IPS DF 4.7 (cell line): Measurements from ENCODE around the gene HLA-G.
"Not testable (repeated sequence)": the region's sequence is repeated elsewhere in the genome, so short reads cannot be mapped to it uniquely, and the experiment has no call there.

ENCODE experiments used
- DNase-seq: peaks from one replicate; pipeline ENCODE4 v3.0.0-alpha.2; 2013; ENCODE audit warnings: low spot score; ENCODE audit errors: extremely low read depth

HLA-G gene

GRCh38 chr6:29827579-29828470 is at the start of gene HLA-G:
Gene HLA-G (plus strand): TSS chr6:29827825. CDS start chr6:29827845, 20 bp downstream.
- no peak for DNase-seq

- DNase-seq = not testable (repeated sequence)
These were observed 47.5 kb upstream of the HLA-G start for GRCh38 chr6:29780019-29780698.

- DNase-seq = no peak
These were observed 38.4 kb upstream of the HLA-G start for GRCh38 chr6:29789176-29789575.

GRCh38 chr6:29790626-29791025 is 37.0 kb upstream of the HLA-G start:
- DNase-seq = no peak

GRCh38 chr6:29791162-29791561 is 36.5 kb upstream of the HLA-G start:
- no peak for DNase-seq

- DNase-seq = no peak
These were observed 35.9 kb upstream of the HLA-G start for GRCh38 chr6:29791786-29792122.

GRCh38 chr6:29792123-29793035 is 35.2 kb upstream of the HLA-G start:
- DNase-seq = no peak

- no peak for DNase-seq
These were observed 34.6 kb upstream of the HLA-G start for GRCh38 chr6:29793036-29793356.

GRCh38 chr6:29793796-29794195 is 33.8 kb upstream of the HLA-G start:
- DNase-seq = no peak

GRCh38 chr6:29796026-29796425 is 31.6 kb upstream of the HLA-G start:
- DNase-seq = no peak

GRCh38 chr6:29797135-29797534 is 30.5 kb upstream of the HLA-G start:
- no peak for DNase-seq

GRCh38 chr6:29797966-29798365 is 29.7 kb upstream of the HLA-G start:
- no peak for DNase-seq

GRCh38 chr6:29800254-29800653 is 27.4 kb upstream of the HLA-G start:
- DNase-seq = no peak

GRCh38 chr6:29806387-29806786 is 21.2 kb upstream of the HLA-G start:
- no peak for DNase-seq

GRCh38 chr6:29809249-29809648 is 18.4 kb upstream of the HLA-G start:
- DNase-seq = no peak

- no peak for DNase-seq
These were observed 17.3 kb upstream of the HLA-G start for GRCh38 chr6:29810371-29810770.

- DNase-seq = no peak
These were observed 16.2 kb upstream of the HLA-G start for GRCh38 chr6:29811377-29811776.

- DNase-seq = no peak
These were observed 14.6 kb upstream of the HLA-G start for GRCh38 chr6:29813066-29813465.

GRCh38 chr6:29813809-29814208 is 13.8 kb upstream of the HLA-G start:
- DNase-seq = no peak

GRCh38 chr6:29814379-29815117 is 13.1 kb upstream of the HLA-G start:
- DNase-seq = no peak

GRCh38 chr6:29815118-29815750 is 12.4 kb upstream of the HLA-G start:
- DNase-seq = no peak
